DMS153 (cell line): ENCODE results near the gene SMC1B.
"Not testable (repeated sequence)": the region's sequence is repeated elsewhere in the genome, so short reads cannot be mapped to it uniquely, and the experiment has no call there.

Experiments
- DNase-seq: peaks from one replicate; lab custom pipeline; 2025; lab: John Stamatoyannopoulos, UW

Gene SMC1B

GRCh38 chr22:45341498-45341897 lies 71.9 kb downstream of the SMC1B start:
- no peak for DNase-seq

GRCh38 chr22:45340323-45340722 lies 73.1 kb downstream of the SMC1B start:
- no peak for DNase-seq

GRCh38 chr22:45338795-45339194 lies 74.6 kb downstream of the SMC1B start:
- no peak for DNase-seq

- DNase-seq: no peak
These were observed 75.9 kb downstream of the SMC1B start for GRCh38 chr22:45337536-45337935.

GRCh38 chr22:45336971-45337431 lies 76.4 kb downstream of the SMC1B start:
- DNase-seq: peak; percentile 86

- DNase-seq: no peak
These were observed 77.4 kb downstream of the SMC1B start for GRCh38 chr22:45335854-45336522.

- DNase-seq: no peak
These were observed 78.2 kb downstream of the SMC1B start for GRCh38 chr22:45335021-45335818.

- no peak for DNase-seq
These were observed 78.9 kb downstream of the SMC1B start for GRCh38 chr22:45334528-45334927.

GRCh38 chr22:45334068-45334467 lies 79.3 kb downstream of the SMC1B start:
- DNase-seq: no peak

- DNase-seq: no peak
These were observed 81.4 kb downstream of the SMC1B start for GRCh38 chr22:45332001-45332400.

GRCh38 chr22:45331486-45331885 lies 81.9 kb downstream of the SMC1B start:
- no peak for DNase-seq

- DNase-seq: no peak
These were observed 82.9 kb downstream of the SMC1B start for GRCh38 chr22:45330548-45330947.

GRCh38 chr22:45329530-45329936 lies 83.9 kb downstream of the SMC1B start:
- DNase-seq: peak; percentile 86

GRCh38 chr22:45328822-45329529 lies 84.4 kb downstream of the SMC1B start:
- DNase-seq: peak; percentile 34

GRCh38 chr22:45328261-45328660 lies 85.1 kb downstream of the SMC1B start:
- not testable (repeated sequence) for DNase-seq

- DNase-seq: no peak
These were observed 89.1 kb downstream of the SMC1B start for GRCh38 chr22:45324311-45324711.

GRCh38 chr22:45323695-45324094 lies 89.7 kb downstream of the SMC1B start:
- no peak for DNase-seq

GRCh38 chr22:45322873-45323525 lies 90.4 kb downstream of the SMC1B start:
- no peak for DNase-seq

GRCh38 chr22:45321827-45322226 lies 91.6 kb downstream of the SMC1B start:
- DNase-seq: no peak

- DNase-seq: no peak
These were observed 92.9 kb downstream of the SMC1B start for GRCh38 chr22:45320357-45320976.

GRCh38 chr22:45319324-45319685 lies 94.1 kb downstream of the SMC1B start:
- DNase-seq: no peak
